Keratinocyte (primary cell): Measurements from ENCODE around the gene GPRIN1.

ENCODE experiments used
- EZH2 ChIP-seq: IDR thresholded peaks from one replicate; pipeline ENCODE4 v1.6.1; 2012; ENCODE audit warnings: inconsistent platforms, mild to moderate bottlenecking, low read length, moderate library complexity
- TF ChIP-seq, protein P1 (sequence below), 3 experiments: IDR thresholded peaks in 1 of 3; conservative IDR thresholded peaks in 1 of 3; optimal IDR thresholded peaks in 1 of 3; 2 replicates in 2 of 3; 3 replicates in 1 of 3; pipeline versions ENCODE3 to v1.5.1; 2011; ENCODE audit warnings: low read length in 3 of 3, mild to moderate bottlenecking in 3 of 3, moderate library complexity in 2 of 3, control low read depth in 1 of 3, inconsistent platforms in 1 of 3; ENCODE audit not compliant: insufficient read depth in 2 of 3; ENCODE audit errors: extremely low read depth in 1 of 3

DNA sequence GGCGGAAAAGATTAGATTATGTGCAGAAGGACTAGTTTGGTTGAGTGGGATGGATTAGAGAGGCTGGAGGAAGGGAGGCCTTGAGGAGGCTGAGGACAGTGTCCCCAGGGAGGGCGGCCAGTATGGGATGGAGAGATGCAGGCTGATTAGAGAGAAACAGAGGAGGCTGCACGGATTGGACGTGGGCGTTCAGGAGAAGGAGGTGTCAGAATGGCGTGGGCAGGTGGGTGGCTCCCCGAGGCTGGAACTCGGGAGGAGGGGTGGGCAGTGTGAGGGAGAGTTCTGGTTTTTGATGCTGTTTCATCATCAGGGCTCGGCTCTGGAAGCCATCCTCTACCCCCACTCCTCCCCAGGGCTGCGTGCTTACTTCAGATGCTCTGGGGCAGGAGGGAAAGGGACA, 47.8 kb downstream of the GPRIN1 start:
- TF ChIP-seq, protein P1, sequence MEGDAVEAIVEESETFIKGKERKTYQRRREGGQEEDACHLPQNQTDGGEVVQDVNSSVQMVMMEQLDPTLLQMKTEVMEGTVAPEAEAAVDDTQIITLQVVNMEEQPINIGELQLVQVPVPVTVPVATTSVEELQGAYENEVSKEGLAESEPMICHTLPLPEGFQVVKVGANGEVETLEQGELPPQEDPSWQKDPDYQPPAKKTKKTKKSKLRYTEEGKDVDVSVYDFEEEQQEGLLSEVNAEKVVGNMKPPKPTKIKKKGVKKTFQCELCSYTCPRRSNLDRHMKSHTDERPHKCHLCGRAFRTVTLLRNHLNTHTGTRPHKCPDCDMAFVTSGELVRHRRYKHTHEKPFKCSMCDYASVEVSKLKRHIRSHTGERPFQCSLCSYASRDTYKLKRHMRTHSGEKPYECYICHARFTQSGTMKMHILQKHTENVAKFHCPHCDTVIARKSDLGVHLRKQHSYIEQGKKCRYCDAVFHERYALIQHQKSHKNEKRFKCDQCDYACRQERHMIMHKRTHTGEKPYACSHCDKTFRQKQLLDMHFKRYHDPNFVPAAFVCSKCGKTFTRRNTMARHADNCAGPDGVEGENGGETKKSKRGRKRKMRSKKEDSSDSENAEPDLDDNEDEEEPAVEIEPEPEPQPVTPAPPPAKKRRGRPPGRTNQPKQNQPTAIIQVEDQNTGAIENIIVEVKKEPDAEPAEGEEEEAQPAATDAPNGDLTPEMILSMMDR (optimal IDR thresholded peaks at IDR 0.05 in 1 of 3, IDR thresholded peaks at IDR 0.05 in 1 of 3, conservative IDR thresholded peaks at IDR 0.05 in 1 of 3; ENCODE audit: extremely low read depth in 1 of 3, insufficient read depth in 2 of 3, low read length in 3 of 3) = no peak
- no peak for TF ChIP-seq EZH2
